Measurements from ENCODE around the gene PIGR. TPM values are rescaled to one million over a fixed set of nuclear protein-coding genes. Genes with fewer than 3 reads are reported as not detected.

The PIGR gene, protein sequence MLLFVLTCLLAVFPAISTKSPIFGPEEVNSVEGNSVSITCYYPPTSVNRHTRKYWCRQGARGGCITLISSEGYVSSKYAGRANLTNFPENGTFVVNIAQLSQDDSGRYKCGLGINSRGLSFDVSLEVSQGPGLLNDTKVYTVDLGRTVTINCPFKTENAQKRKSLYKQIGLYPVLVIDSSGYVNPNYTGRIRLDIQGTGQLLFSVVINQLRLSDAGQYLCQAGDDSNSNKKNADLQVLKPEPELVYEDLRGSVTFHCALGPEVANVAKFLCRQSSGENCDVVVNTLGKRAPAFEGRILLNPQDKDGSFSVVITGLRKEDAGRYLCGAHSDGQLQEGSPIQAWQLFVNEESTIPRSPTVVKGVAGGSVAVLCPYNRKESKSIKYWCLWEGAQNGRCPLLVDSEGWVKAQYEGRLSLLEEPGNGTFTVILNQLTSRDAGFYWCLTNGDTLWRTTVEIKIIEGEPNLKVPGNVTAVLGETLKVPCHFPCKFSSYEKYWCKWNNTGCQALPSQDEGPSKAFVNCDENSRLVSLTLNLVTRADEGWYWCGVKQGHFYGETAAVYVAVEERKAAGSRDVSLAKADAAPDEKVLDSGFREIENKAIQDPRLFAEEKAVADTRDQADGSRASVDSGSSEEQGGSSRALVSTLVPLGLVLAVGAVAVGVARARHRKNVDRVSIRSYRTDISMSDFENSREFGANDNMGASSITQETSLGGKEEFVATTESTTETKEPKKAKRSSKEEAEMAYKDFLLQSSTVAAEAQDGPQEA
- polyA plus RNA-seq, result not detected in 2 replicates

DNA sequence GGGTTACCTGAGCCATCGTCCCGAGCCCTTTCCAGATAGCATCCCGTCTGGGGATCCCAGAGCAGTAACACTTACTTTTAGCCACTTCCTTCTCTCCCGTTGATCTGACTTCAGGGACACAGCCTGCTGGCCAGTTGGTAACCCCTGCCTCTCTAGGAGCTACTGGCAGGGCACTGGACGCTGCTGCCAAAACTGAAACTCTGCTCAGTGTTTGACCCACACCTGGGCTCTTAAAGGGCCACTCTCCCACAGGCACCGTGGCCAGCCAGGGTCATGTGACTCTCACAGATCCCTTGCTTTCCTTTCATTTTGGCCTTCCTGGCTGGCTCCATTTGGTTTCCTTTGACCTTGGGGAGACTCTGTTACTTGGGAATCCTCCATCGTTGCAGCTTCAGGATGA, at the start of gene PIGR:
Gene PIGR, minus strand, starts transcription at position 206 of the 400 bp plus-strand sequence. CDS start 5,935 bp downstream, outside the sequence.

DNA sequence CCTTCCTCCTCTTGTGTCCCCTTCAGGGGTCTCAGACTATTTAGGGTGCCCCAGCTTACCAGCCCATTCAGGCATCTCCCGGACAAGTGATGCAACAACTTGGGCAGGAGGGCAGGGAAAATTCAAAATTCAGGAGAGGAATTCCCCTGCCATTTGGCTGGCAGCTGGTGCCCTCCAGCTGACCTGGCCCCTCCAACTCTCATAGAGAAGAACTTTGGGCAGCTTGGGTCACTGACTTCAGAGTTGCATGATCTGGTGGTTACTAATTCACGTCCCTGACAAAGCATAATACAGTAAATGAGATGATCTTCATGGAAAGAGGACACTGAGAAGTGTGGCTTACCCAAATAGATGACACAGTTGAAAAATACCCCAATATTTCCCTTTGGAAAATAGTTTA, 24.2 kb upstream of the PIGR start, which contains the start of gene FCAMR:
Gene FCAMR, minus strand, starts transcription at position 15 of the 400 bp plus-strand sequence. CDS start 335 bp downstream, outside the sequence.

DNA sequence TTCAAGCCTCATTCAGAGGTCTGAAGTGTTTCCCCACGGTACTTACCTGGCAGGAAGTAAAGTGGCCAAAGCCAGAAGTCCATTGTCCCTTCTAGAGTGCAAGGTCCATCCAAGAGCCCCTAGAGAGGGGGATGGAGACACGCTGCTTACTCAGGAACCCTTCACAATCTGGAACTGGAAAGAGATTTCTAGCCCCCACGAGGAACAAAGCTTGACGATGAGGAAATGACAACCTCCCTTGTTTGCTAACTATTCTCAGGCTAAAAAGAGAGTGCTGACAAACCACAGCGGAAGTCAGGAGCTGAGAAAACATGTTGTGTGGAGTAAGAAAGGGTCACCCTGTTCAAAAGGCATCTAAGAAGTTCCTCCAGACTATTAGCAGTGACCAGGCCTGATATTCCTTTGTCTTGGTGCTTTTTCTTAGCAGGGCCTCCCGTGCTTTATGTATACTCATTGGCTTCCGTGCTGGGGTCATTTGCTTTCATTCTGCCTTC, 24.4 kb downstream of the PIGR start, which contains the start of gene FCMR:
Gene FCMR, minus strand, starts transcription at position 170 of the 494 bp plus-strand sequence. Its CDS starts 87 bp downstream, at position 83.

DNA sequence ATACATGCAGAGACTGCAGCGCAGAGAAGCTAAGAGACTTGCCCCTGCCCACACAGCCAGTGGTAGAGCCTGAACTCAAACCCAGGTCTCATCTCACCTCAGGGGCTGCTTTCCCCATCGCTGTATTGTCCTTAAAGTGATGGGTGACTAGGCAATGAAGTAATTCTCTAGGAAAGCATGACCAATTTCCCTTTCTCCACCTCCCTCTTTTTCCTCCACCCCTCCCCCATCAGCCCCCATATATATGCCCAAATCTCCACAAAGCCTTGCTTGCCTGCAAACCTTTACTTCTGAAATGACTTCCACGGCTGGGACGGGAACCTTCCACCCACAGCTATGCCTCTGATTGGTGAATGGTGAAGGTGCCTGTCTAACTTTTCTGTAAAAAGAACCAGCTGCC, 49.1 kb downstream of the PIGR start, which contains the start of gene IL24:
Gene IL24, plus strand, starts transcription at position 269 of the 400 bp plus-strand sequence. CDS start 390 bp downstream, outside the sequence.

Other genes with a start within 250 kb of the PIGR start
- gene IL19, start 175.7 kb downstream of the PIGR start, polyA plus RNA-seq, result not detected in 2 replicates
- gene IL10, start 174.0 kb downstream of the PIGR start, polyA plus RNA-seq, result not detected in 2 replicates
- not detected in 2 replicates for gene IL20, start 80.8 kb downstream of the PIGR start, polyA plus RNA-seq
- not detected in 2 replicates for gene IL24, start 49.0 kb downstream of the PIGR start, polyA plus RNA-seq
- not detected in 2 replicates for gene FCMR, start 24.5 kb downstream of the PIGR start, polyA plus RNA-seq
- not detected in 2 replicates for gene FCAMR, start 24.0 kb upstream of the PIGR start, polyA plus RNA-seq
- not detected in 2 replicates for gene C1orf116, start 86.3 kb upstream of the PIGR start, polyA plus RNA-seq
- gene YOD1, start 104.7 kb upstream of the PIGR start, polyA plus RNA-seq, result 2.4 and 2.8 TPM in 2 replicates
- 6.5 and 8.2 TPM in 2 replicates for gene PFKFB2, start 106.8 kb upstream of the PIGR start, polyA plus RNA-seq
- gene C4BPB, start 142.4 kb upstream of the PIGR start, polyA plus RNA-seq, result not detected in 2 replicates
- gene C4BPA, start 157.8 kb upstream of the PIGR start, polyA plus RNA-seq, result 0.11 TPM in 1 of 2 replicates, not detected in the other